ENCODE results near the gene RHCE.
"Not testable (repeated sequence)": the region's sequence is repeated elsewhere in the genome, so short reads cannot be mapped to it uniquely, and the experiment has no call there.

RHCE gene

DNA sequence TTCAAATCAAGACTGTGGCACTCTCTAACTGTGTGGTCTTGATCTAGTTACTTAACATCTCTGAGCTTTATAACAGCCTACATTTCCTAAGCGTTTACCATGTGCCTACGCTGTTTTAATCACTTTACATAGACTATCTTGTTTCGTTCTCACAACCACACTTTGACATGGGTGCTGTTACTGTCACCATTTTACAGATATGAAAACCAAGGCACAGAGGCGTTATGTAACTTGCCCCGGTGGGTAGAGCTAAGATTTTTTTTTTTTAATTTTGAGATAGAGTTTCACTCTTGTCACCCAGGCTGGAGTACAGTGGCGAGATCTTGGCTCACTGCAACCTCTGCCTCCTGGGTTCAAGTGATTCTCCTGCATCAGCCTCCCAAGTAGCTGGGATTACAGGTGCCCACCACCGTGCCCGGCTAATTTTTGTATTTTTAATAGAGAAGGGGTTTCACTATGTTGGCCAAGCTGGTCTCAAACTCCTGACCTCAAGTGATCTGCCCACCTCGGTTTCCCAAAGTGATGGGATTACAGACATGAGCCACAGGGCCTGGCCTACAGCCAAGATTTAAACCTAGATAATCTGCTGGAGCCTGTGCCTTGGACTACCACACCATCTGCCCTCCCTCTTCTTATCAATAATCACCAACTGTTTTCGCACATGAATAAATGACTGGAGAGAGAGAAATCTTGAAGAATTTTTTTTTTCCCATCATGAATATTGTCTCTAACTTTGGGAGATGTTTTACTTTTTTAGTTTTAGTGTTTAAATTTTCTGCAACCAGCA is 10.8 kb downstream of the RHCE start:
- DNase-seq (ENCODE audit: low read depth), result not testable (repeated sequence)

DNA sequence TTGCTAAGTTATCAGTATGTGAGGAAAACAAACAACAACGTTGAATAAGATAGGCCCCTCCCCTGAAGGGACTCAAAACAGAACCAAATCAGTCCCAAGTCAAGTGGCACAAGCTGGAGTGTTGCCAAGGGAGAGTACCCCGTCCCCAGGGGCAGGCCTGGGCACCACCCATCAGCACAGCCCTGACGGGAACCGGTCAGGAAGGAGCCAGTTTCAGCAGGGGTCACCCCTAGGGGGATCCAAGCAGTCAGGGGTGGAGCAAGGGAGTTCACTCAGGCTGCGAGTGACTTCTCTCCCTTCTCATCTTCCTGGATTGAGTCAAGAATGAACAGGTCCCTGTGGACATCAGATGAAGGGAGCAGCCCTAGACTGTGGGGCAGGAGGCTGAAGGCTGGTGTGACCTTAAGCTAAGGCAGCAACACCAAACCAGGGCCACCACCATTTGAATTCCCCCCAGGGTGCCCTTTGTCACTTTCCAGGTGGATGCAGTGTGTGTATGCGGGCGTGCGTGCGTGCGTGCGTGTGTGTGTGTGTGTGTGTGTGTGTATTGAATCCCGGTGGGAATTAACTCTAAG is 14.8 kb downstream of the RHCE start:
- not testable (repeated sequence) for DNase-seq (ENCODE audit: low read depth); H3K4me3 ChIP-seq (ENCODE audit: low read depth, low read length)

More for the DNA sequence above, 10.8 kb downstream of the RHCE start:
- H3K4me3 ChIP-seq (ENCODE audit: low read depth, low read length), result not testable (repeated sequence)

GRCh38 chr1:25402947-25403803 is 17.4 kb downstream of the RHCE start:
- DNase-seq (ENCODE audit: low read depth); H3K4me3 ChIP-seq (ENCODE audit: low read depth, low read length): not testable (repeated sequence)

DNA sequence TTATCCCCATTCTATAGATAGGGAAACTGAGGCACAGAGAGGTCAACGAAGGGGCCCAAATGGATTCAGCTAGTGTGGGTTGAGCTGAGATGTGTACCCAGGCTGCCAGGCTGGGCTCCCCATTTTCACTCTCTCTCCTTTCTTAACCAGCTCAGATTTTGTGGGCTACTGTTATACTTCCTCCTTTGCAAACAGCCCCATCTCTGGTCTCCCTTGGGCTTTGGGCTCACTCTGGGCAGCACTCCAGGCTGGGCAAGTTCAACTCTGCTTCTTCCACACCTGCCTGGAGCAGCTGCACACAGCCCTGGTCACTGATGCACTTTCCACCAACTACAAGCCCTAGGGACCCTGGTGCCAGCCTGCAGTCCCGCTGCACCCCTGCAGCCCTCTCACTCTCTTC is 22.5 kb downstream of the RHCE start:
- H3K4me3 ChIP-seq (ENCODE audit: low read depth, low read length); DNase-seq (ENCODE audit: low read depth): not testable (repeated sequence)

- not testable (repeated sequence) for DNase-seq (ENCODE audit: low read depth)
Observed at GRCh38 chr1:25397549-25397948, 23.1 kb downstream of the RHCE start.

GRCh38 chr1:25392841-25393240 is 27.8 kb downstream of the RHCE start:
- DNase-seq (ENCODE audit: low read depth), result no peak
- H3K4me3 ChIP-seq (ENCODE audit: low read depth, low read length), result no peak overlapping the region

More at GRCh38 chr1:25397549-25397948, 23.1 kb downstream of the RHCE start:
- not testable (repeated sequence) for H3K4me3 ChIP-seq (ENCODE audit: low read depth, low read length)

GRCh38 chr1:25389721-25390120 is 30.9 kb downstream of the RHCE start:
- not testable (repeated sequence) for H3K4me3 ChIP-seq (ENCODE audit: low read depth, low read length); DNase-seq (ENCODE audit: low read depth)

DNA sequence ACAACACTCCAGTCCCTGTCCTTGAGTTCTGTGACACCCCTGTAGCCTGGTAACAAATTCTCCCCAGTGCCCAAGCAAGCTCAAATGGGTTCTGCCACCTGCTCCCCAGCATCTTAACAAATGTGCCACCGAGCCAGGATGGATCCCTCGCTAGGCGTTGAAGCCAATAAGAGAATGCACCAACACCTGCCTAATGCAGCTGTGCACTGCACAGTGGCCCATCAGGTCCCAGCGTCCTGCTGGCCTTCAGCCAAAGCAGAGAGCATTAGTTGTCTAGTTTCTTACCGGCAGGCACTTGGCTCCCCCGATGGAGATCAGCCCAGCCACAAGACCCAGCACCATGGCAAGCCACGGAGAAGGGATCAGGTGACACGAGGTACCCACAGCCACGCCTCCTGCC is 31.9 kb downstream of the RHCE start:
- DNase-seq (ENCODE audit: low read depth); H3K4me3 ChIP-seq (ENCODE audit: low read depth, low read length): not testable (repeated sequence)

DNA sequence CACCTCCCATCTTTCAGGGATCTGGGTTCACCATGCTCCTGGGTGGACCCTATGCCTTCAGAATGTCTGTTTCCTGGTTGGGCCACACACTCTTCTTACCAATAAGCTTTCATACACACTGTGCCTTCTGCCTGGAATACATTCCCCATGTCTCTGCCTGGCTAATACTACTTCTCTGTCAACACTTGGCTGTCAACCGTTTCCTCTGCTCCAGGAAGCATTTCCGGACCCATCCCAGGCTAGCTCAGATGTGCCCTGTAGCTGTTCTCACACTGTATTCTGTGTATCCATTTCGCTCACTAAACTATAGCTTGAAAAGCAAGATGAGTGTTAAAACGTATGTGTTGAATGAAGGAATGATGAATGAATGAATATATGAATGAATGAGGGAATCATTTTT is 33.5 kb downstream of the RHCE start:
- not testable (repeated sequence) for DNase-seq (ENCODE audit: low read depth); H3K4me3 ChIP-seq (ENCODE audit: low read depth, low read length)

DNA sequence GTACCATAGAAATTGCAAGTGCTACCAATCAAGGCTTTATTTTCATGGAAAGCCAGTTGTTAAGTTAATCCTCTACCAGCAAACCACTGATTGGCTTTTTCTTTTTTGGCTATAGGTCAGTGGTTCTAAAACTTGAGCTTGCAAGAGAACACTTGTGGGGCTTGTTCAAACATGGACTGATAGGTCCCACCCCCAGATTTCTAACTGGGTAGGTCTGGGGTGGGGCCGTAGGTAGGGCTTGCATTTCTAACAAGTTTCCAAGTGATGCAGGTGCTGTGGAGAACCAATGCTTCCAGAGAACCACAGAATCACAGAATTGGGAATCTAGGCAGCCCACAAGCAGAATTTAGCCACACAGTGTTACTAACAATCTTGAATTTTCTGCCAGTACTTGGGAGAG is 36.8 kb downstream of the RHCE start:
- DNase-seq (ENCODE audit: low read depth); H3K4me3 ChIP-seq (ENCODE audit: low read depth, low read length): not testable (repeated sequence)

GRCh38 chr1:25383090-25383489 is 37.5 kb downstream of the RHCE start:
- DNase-seq (ENCODE audit: low read depth), result not testable (repeated sequence)

DNA sequence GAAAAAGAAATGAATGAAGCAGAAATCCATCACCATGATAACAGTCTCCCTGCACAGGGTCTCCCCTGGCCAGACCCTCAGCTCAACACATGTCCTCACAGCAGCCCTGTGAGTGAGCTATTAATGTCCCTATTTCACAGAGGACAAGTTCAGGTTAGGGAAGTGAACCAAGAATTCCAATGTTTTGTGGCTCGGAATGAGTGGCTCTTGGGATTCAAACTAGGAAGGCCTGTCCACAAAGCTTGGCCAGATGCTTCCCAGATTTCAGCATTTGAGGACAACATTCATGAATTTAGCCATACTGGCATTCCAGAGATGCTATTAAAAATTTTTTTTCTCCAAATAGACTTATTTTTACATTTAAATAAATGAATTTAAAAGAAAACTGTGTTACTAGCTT is 38.1 kb downstream of the RHCE start:
- not testable (repeated sequence) for DNase-seq (ENCODE audit: low read depth)

More at GRCh38 chr1:25383090-25383489, 37.5 kb downstream of the RHCE start:
- not testable (repeated sequence) for H3K4me3 ChIP-seq (ENCODE audit: low read depth, low read length)

DNA sequence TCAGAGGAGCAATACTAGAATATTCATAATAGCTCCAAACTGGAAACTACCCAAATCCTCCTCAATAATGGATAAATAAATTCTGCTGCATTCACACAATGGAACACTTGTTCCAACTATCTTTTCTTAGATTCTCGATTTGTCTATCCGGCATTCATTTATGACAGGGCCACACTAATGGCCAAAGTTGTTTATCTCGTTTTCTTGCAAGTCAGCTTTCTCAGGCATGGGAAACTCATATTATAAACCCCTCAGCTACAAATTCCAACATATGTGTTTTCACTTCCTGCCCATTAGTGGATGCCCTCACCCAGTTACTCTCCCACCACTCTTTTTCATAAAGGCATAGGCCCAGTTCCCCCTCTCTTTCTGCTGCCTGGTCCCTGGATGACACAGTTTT is 42.3 kb downstream of the RHCE start:
- not testable (repeated sequence) for H3K4me3 ChIP-seq (ENCODE audit: low read depth, low read length); DNase-seq (ENCODE audit: low read depth)

More for the DNA sequence above, 38.1 kb downstream of the RHCE start:
- H3K4me3 ChIP-seq (ENCODE audit: low read depth, low read length), result not testable (repeated sequence)

- DNase-seq (ENCODE audit: low read depth), result peak; percentile 62
- not testable (repeated sequence) for H3K4me3 ChIP-seq (ENCODE audit: low read depth, low read length)
Observed at GRCh38 chr1:25371757-25372156, 48.9 kb downstream of the RHCE start.

- not testable (repeated sequence) for H3K4me3 ChIP-seq (ENCODE audit: low read depth, low read length); DNase-seq (ENCODE audit: low read depth)
Observed at GRCh38 chr1:25369691-25370271, 50.8 kb downstream of the RHCE start.

GRCh38 chr1:25369241-25369640 is 51.4 kb downstream of the RHCE start:
- H3K4me3 ChIP-seq (ENCODE audit: low read depth, low read length), result no peak overlapping the region
- no peak for DNase-seq (ENCODE audit: low read depth)

- DNase-seq (ENCODE audit: low read depth); H3K4me3 ChIP-seq (ENCODE audit: low read depth, low read length): not testable (repeated sequence)
Observed at GRCh38 chr1:25362634-25363559, 57.7 kb downstream of the RHCE start.

- no peak overlapping the region for H3K4me3 ChIP-seq (ENCODE audit: low read depth, low read length)
- no peak for DNase-seq (ENCODE audit: low read depth)
Observed at GRCh38 chr1:25361901-25362300, 58.7 kb downstream of the RHCE start.

Measured in skeletal muscle cell (primary cell).